Chondrocyte (in vitro differentiated cells): ENCODE data around the gene MAP3K13. TPM values are rescaled to one million over a fixed set of nuclear protein-coding genes. Genes with fewer than 3 reads are reported as not detected.

ENCODE experiments used
- DNase-seq: peaks from one replicate; pipeline ENCODE4 v3.0.0; 2021; ENCODE audit warnings: mixed read lengths, low spot score
- H3K27ac Mint-ChIP-seq: one replicate; pipeline ENCODE4 v1.8.0; 2021; ENCODE audit warnings: mild to moderate bottlenecking, moderate library complexity, mixed read lengths; ENCODE audit not compliant: unreplicated experiment
- H3K27me3 Mint-ChIP-seq: 2 replicates; pipeline ENCODE4 v1.8.0; 2021; ENCODE audit warnings: low read depth, mixed read lengths
- H3K36me3 Mint-ChIP-seq: 2 replicates; pipeline ENCODE4 v1.8.0; 2021; ENCODE audit warnings: low read depth, mixed read lengths
- H3K4me1 Mint-ChIP-seq: 2 replicates; pipeline ENCODE4 v1.8.0; 2021; ENCODE audit warnings: low read depth, mild to moderate bottlenecking, mixed read lengths
- H3K4me3 Mint-ChIP-seq: one replicate; pipeline ENCODE4 v1.8.0; 2021; ENCODE audit warnings: mild to moderate bottlenecking, moderate library complexity, mixed read lengths; ENCODE audit not compliant: unreplicated experiment
- H3K9me3 Mint-ChIP-seq: 2 replicates; pipeline ENCODE4 v1.8.0; 2021; ENCODE audit warnings: low read depth, mixed read lengths
- CTCF ChIP-seq: fragments of 200-600 bp; sonication (generic); IDR thresholded peaks from 2 replicates; pipeline ENCODE4 v1.5.0; 2021; ENCODE audit warnings: antibody characterized with exemption, mild to moderate bottlenecking, moderate library complexity
- long read RNA-seq: library from polyadenylated mRNA; stranded (forward); transcript quantifications from one replicate; pipeline ENCODE4 v2.0.0, GENCODE V29; 2021
- total RNA-seq: library from RNA; stranded (reverse); gene quantifications from 3 replicates; pipeline ENCODE4 v1.2.1, GENCODE V29; 2021

Gene MAP3K13, protein sequence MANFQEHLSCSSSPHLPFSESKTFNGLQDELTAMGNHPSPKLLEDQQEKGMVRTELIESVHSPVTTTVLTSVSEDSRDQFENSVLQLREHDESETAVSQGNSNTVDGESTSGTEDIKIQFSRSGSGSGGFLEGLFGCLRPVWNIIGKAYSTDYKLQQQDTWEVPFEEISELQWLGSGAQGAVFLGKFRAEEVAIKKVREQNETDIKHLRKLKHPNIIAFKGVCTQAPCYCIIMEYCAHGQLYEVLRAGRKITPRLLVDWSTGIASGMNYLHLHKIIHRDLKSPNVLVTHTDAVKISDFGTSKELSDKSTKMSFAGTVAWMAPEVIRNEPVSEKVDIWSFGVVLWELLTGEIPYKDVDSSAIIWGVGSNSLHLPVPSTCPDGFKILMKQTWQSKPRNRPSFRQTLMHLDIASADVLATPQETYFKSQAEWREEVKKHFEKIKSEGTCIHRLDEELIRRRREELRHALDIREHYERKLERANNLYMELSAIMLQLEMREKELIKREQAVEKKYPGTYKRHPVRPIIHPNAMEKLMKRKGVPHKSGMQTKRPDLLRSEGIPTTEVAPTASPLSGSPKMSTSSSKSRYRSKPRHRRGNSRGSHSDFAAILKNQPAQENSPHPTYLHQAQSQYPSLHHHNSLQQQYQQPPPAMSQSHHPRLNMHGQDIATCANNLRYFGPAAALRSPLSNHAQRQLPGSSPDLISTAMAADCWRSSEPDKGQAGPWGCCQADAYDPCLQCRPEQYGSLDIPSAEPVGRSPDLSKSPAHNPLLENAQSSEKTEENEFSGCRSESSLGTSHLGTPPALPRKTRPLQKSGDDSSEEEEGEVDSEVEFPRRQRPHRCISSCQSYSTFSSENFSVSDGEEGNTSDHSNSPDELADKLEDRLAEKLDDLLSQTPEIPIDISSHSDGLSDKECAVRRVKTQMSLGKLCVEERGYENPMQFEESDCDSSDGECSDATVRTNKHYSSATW
- total RNA-seq, result 18.2 to 30.5 TPM (median 23.2 TPM) in 3 replicates
- long read RNA-seq, full-length matches to known transcripts, result 27 of 32 reads
- long read RNA-seq, partial matches to known transcripts, result 0 of 32 reads
- long read RNA-seq, other reads (novel, unspliced or antisense), result 5 of 32 reads

- Mint-ChIP-seq H3K36me3 (no peaks in the 10 kb centered on the region), H3K27me3 (no peaks in the 10 kb centered on the region), H3K27ac (peak within 1 kb of the TSS; percentile 98), H3K4me1 (peaks cover 34% of the 10 kb centered on the region), H3K4me3 (peak within 1 kb of the TSS; percentile 93), H3K9me3 (no peaks in the 10 kb centered on the region)
- no peak for DNase-seq
- no peak for TF ChIP-seq CTCF
Observed at GRCh38 chr3:185362850-185363661, at the start of gene MAP3K13. MAP3K13 (plus strand) TSS chr3:185363136; CDS start chr3:185428582, 65,446 bp downstream.

- H3K9me3 Mint-ChIP-seq, result peaks cover 12% of the 10 kb centered on the region
- no peaks in the 10 kb centered on the region for H3K27me3 Mint-ChIP-seq
- H3K4me3 Mint-ChIP-seq, result no peak overlapping the region
- H3K4me1 Mint-ChIP-seq, result peaks cover 24% of the 10 kb centered on the region
- no peak for TF ChIP-seq CTCF
- no peak overlapping the region for H3K27ac Mint-ChIP-seq
- no peak for DNase-seq
- H3K36me3 Mint-ChIP-seq, result peaks cover 7% of the 10 kb centered on the region
Observed at GRCh38 chr3:185313693-185314246, 49.2 kb upstream of the MAP3K13 start.

GRCh38 chr3:185316740-185317412 lies 46.1 kb upstream of the MAP3K13 start:
- TF ChIP-seq CTCF, result no peak
- no peaks in the 10 kb centered on the region for H3K27me3 Mint-ChIP-seq
- no peaks in the 10 kb centered on the region for H3K36me3 Mint-ChIP-seq
- peaks cover 24% of the 10 kb centered on the region for H3K4me1 Mint-ChIP-seq
- DNase-seq, result no peak
- H3K4me3 Mint-ChIP-seq, result peak overlapping the region; percentile 26
- H3K27ac Mint-ChIP-seq, result peak overlapping the region; percentile 70
- no peaks in the 10 kb centered on the region for H3K9me3 Mint-ChIP-seq

- peaks cover 26% of the 10 kb centered on the region for H3K4me1 Mint-ChIP-seq
- no peak for DNase-seq
- H3K36me3 Mint-ChIP-seq, result no peaks in the 10 kb centered on the region
- no peak for TF ChIP-seq CTCF
- peak overlapping the region; percentile 70 for H3K27ac Mint-ChIP-seq
- peak overlapping the region; percentile 26 for H3K4me3 Mint-ChIP-seq
- no peaks in the 10 kb centered on the region for H3K27me3 Mint-ChIP-seq
- no peaks in the 10 kb centered on the region for H3K9me3 Mint-ChIP-seq
Observed at GRCh38 chr3:185317674-185318073, 45.3 kb upstream of the MAP3K13 start.
